BLaER1 treated with 17β-estradiol and CSF1 and Interleukin-3, amounts not matched to agents 10 nM and 100 nM (cell line): ENCODE measurements around the gene CD164.
A peak's percentile ranks its signal among the peaks of the same experiment; 100 is the strongest.

Source experiments
- H3K27ac ChIP-seq, 11 experiments: shearing (Covaris generic); formaldehyde crosslinking; 2 replicates each; pipeline ENCODE4 v1.8.1; 2022
- H3K27me3 ChIP-seq, 11 experiments: shearing (Covaris generic); formaldehyde crosslinking; 2 replicates each; pipeline ENCODE4 v1.8.1; 2022
- H3K36me3 ChIP-seq, 11 experiments: shearing (Covaris generic); formaldehyde crosslinking; 2 replicates each; pipeline ENCODE4 v1.8.1; 2022
- H3K4me1 ChIP-seq, 10 experiments: shearing (Covaris generic); formaldehyde crosslinking; 2 replicates each; pipeline ENCODE4 v1.8.1; 2022
- H3K4me2 ChIP-seq, 11 experiments: shearing (Covaris generic); formaldehyde crosslinking; 2 replicates each; pipeline ENCODE4 v1.8.1; 2022
- H3K4me3 ChIP-seq, 10 experiments: shearing (Covaris generic); formaldehyde crosslinking; 2 replicates each; pipeline ENCODE4 v1.8.1; 2022
- H3K9ac ChIP-seq, 11 experiments: shearing (Covaris generic); formaldehyde crosslinking; 2 replicates each; pipeline ENCODE4 v1.8.1; 2022
- H3K9me3 ChIP-seq, 11 experiments: shearing (Covaris generic); formaldehyde crosslinking; replicated peaks in 1 of 11; 2 replicates each; pipeline ENCODE4 v1.8.1; 2022
- H4K20me1 ChIP-seq, 11 experiments: shearing (Covaris generic); formaldehyde crosslinking; 2 replicates each; pipeline ENCODE4 v1.8.1; 2022
- Cebpa-rat ChIP-seq, 11 experiments: shearing (Covaris generic); IDR thresholded peaks; 2 replicates each; pipeline ENCODE4 v1.8.1; 2022

The CD164 gene

GRCh38 chr6:109381061-109381746, 1.1 kb downstream of the CD164 start:
- H3K36me3 ChIP-seq: peaks cover 32 to 43% (median 37%) of the 10 kb centered on the region in 11 experiments
- H3K9ac ChIP-seq: peak overlapping the region; percentile 96 to 100 (median 99)
- TF ChIP-seq Cebpa-rat (IDR thresholded peaks at IDR 0.05): no peak
- H3K4me2 ChIP-seq: peak overlapping the region; percentile 80 to 96 (median 89); a peak in 21 of 22 replicates
- H3K9me3 ChIP-seq: no peaks in the 10 kb centered on the region
- peak overlapping the region; percentile 76 to 96 (median 91) for H3K4me3 ChIP-seq
- H3K4me1 ChIP-seq: peaks cover 39 to 62% (median 45%) of the 10 kb centered on the region in 10 experiments
- peaks cover 51 to 56% (median 53%) of the 10 kb centered on the region in 11 experiments for H4K20me1 ChIP-seq
- no peaks in the 10 kb centered on the region for H3K27me3 ChIP-seq
- peak overlapping the region; percentile 97 to 100 (median 99) for H3K27ac ChIP-seq

GRCh38 chr6:109379711-109380110, 2.6 kb downstream of the CD164 start:
- TF ChIP-seq Cebpa-rat (IDR thresholded peaks at IDR 0.05): no peak
- Histone ChIP-seq H3K27ac (peak overlapping the region in 9 of 11 experiments; percentile 97 to 100 (median 99); a peak in 16 of 22 replicates), H3K4me3 (peak overlapping the region; percentile 76 to 96 (median 91)), H4K20me1 (peaks cover 59 to 70% (median 68%) of the 10 kb centered on the region in 11 experiments), H3K27me3 (no peaks in the 10 kb centered on the region), H3K9ac (peak overlapping the region; percentile 96 to 100 (median 99)), H3K4me1 (peaks cover 27 to 60% (median 36%) of the 10 kb centered on the region in 10 experiments), H3K36me3 (peaks cover 46 to 58% (median 51%) of the 10 kb centered on the region in 11 experiments), H3K4me2 (peak overlapping the region; percentile 80 to 96 (median 89)), H3K9me3 (no peaks in the 10 kb centered on the region)

GRCh38 chr6:109377717-109378116, 4.5 kb downstream of the CD164 start:
- H3K9ac ChIP-seq: no peak overlapping the region
- H3K27ac ChIP-seq: no peak overlapping the region
- peak overlapping the region in 8 of 11 experiments; percentile 20 to 90 (median 80); a peak in 9 of 22 replicates for H3K4me2 ChIP-seq
- H3K9me3 ChIP-seq: no peaks in the 10 kb centered on the region
- H3K4me1 ChIP-seq: peaks cover 16 to 67% (median 31%) of the 10 kb centered on the region in 10 experiments
- H3K36me3 ChIP-seq: peaks cover 66 to 76% (median 71%) of the 10 kb centered on the region in 11 experiments
- H4K20me1 ChIP-seq: peaks cover 77 to 89% (median 88%) of the 10 kb centered on the region in 11 experiments
- H3K27me3 ChIP-seq: no peaks in the 10 kb centered on the region
- TF ChIP-seq Cebpa-rat (IDR thresholded peaks at IDR 0.05): no peak
- no peak overlapping the region for H3K4me3 ChIP-seq

GRCh38 chr6:109374326-109374892, 7.9 kb downstream of the CD164 start:
- no peaks in the 10 kb centered on the region for H3K27me3 ChIP-seq
- H3K9me3 ChIP-seq: no peaks in the 10 kb centered on the region
- H3K4me2 ChIP-seq: peak overlapping the region in 5 of 11 experiments; percentile 1 to 71 (median 45); a peak in 7 of 22 replicates
- H3K36me3 ChIP-seq: peaks cover 90 to 100% (median 99%) of the 10 kb centered on the region in 11 experiments
- H3K4me1 ChIP-seq: peaks cover 11 to 78% (median 31%) of the 10 kb centered on the region in 10 experiments
- no peak overlapping the region for H3K4me3 ChIP-seq
- H3K9ac ChIP-seq: no peak overlapping the region
- H4K20me1 ChIP-seq: peaks cover 63 to 100% (median 99%) of the 10 kb centered on the region in 11 experiments
- H3K27ac ChIP-seq: 0 out of 22 replicates have a peak overlapping the region, but pooled peaks of 1 of the 11 experiments have one; percentile 19
- no peak for TF ChIP-seq Cebpa-rat (IDR thresholded peaks at IDR 0.05)

GRCh38 chr6:109373762-109374161, 8.5 kb downstream of the CD164 start:
- TF ChIP-seq Cebpa-rat (IDR thresholded peaks at IDR 0.05): no peak
- Histone ChIP-seq H4K20me1 (peaks cover 56 to 100% (median 98%) of the 10 kb centered on the region in 11 experiments), H3K4me3 (no peak overlapping the region), H3K4me2 (peak overlapping the region in 5 of 11 experiments; percentile 1 to 71 (median 45); a peak in 7 of 22 replicates), H3K27me3 (no peaks in the 10 kb centered on the region), H3K9me3 (no peaks in the 10 kb centered on the region), H3K4me1 (peaks cover 4 to 72% (median 24%) of the 10 kb centered on the region in 10 experiments; a peak in 15 of 20 replicates), H3K27ac (peak overlapping the region in 1 of 11 experiments; percentile 19; a peak in 1 of 22 replicates), H3K36me3 (peaks cover 90 to 100% (median 99%) of the 10 kb centered on the region in 11 experiments), H3K9ac (no peak overlapping the region)

- H3K9ac ChIP-seq: no peak overlapping the region
- no peak for TF ChIP-seq Cebpa-rat (IDR thresholded peaks at IDR 0.05)
- no peak overlapping the region for H3K4me3 ChIP-seq
- H3K36me3 ChIP-seq: peaks cover 91 to 100% (median 99%) of the 10 kb centered on the region in 11 experiments
- H3K9me3 ChIP-seq: no peaks in the 10 kb centered on the region
- H4K20me1 ChIP-seq: peaks cover 53 to 100% (median 96%) of the 10 kb centered on the region in 11 experiments
- H3K27ac ChIP-seq: peak overlapping the region in 1 of 11 experiments; percentile 19; a peak in 1 of 22 replicates
- H3K27me3 ChIP-seq: no peaks in the 10 kb centered on the region
- peaks cover 3 to 67% (median 22%) of the 10 kb centered on the region in 10 experiments; a peak in 14 of 20 replicates for H3K4me1 ChIP-seq
- H3K4me2 ChIP-seq: peak overlapping the region in 4 of 11 experiments; percentile 17 to 71 (median 56); a peak in 7 of 22 replicates
These were observed 8.9 kb downstream of the CD164 start for GRCh38 chr6:109373331-109373730.

- peaks cover 41 to 99% (median 91%) of the 10 kb centered on the region in 11 experiments; a peak in 21 of 22 replicates for H4K20me1 ChIP-seq
- H3K9ac ChIP-seq: no peak overlapping the region
- H3K27ac ChIP-seq: peak overlapping the region in 2 of 11 experiments; percentile 3 to 25; a peak in 2 of 22 replicates
- peaks cover 91 to 100% (median 99%) of the 10 kb centered on the region in 11 experiments for H3K36me3 ChIP-seq
- no peak overlapping the region for H3K4me3 ChIP-seq
- H3K4me2 ChIP-seq: peak overlapping the region in 4 of 11 experiments; percentile 7 to 67 (median 55); a peak in 5 of 22 replicates
- no peaks in the 10 kb centered on the region for H3K27me3 ChIP-seq
- H3K4me1 ChIP-seq: peaks cover 0 to 55% (median 18%) of the 10 kb centered on the region in 10 experiments; a peak in 12 of 20 replicates
- TF ChIP-seq Cebpa-rat (IDR thresholded peaks at IDR 0.05): no peak
- H3K9me3 ChIP-seq: peaks cover 0 to 4% (median 0%) of the 10 kb centered on the region in 11 experiments; a peak in 3 of 22 replicates
These were observed 10.1 kb downstream of the CD164 start for GRCh38 chr6:109372130-109372529.

GRCh38 chr6:109370792-109371191, 11.5 kb downstream of the CD164 start:
- Histone ChIP-seq H3K27ac (no peak overlapping the region), H3K9ac (no peak overlapping the region), H3K4me2 (no peak overlapping the region), H3K9me3 (peaks cover 0 to 17% (median 11%) of the 10 kb centered on the region in 11 experiments; a peak in 16 of 22 replicates), H3K36me3 (peaks cover 91 to 100% (median 99%) of the 10 kb centered on the region in 11 experiments), H3K27me3 (no peaks in the 10 kb centered on the region), H3K4me3 (no peak overlapping the region), H4K20me1 (peaks cover 29 to 99% (median 84%) of the 10 kb centered on the region in 11 experiments; a peak in 21 of 22 replicates), H3K4me1 (peaks cover 0 to 46% (median 18%) of the 10 kb centered on the region in 10 experiments; a peak in 12 of 20 replicates)
- TF ChIP-seq Cebpa-rat (IDR thresholded peaks at IDR 0.05): no peak
